ENCODE measurements around the gene HDAC4. TPM values are rescaled to one million over a fixed set of nuclear protein-coding genes. Genes with fewer than 3 reads are reported as not detected.

HDAC4 gene
- total and polyA plus RNA-seq, 2 experiments from 2014 or later: 8.1 to 41.8 TPM

DNA sequence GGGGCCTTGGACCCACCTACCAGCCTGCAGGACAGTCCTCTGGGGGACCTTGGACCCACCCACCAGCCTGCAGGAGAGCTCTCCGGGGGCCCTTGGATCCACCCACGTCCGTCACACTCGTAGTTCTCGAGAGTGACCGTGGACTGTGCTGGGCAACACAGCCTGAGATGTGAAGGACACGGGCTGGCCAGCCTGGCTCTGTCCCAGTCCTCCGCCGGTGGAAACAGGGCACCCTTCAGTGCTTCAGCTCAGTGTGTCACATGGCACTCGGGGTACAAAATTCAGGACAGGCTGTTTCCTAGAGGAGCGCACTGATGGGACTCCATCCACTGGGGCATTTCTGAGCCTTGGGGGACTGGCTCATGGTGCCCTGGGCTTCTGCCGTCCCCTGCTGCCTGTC is 341.0 kb downstream of the HDAC4 start:
- no peak for ATAC-seq
- no peak overlapping the region for H3K4me3 ChIP-seq
- Mint-ChIP-seq H3K4me3 (no peak overlapping the region), H3K27me3 (ENCODE audit: insufficient read depth, low read depth, poor library complexity) (peaks cover 10% of the 10 kb centered on the region), H3K9me3 (no peaks in the 10 kb centered on the region), H3K27ac (no peak overlapping the region), H3K4me1 (no peaks in the 10 kb centered on the region; the same call in 2 of the 3 replicates), H3K36me3 (ENCODE audit: low read depth) (peaks cover 7% of the 10 kb centered on the region; the same call in 2 of the 3 replicates)
- no peak overlapping the region for H2AFZ ChIP-seq
- no peak for DNase-seq (ENCODE audit: low spot score)
- H3K9me2 ChIP-seq (ENCODE audit: insufficient read depth): no peaks in the 10 kb centered on the region
- no peaks in the 10 kb centered on the region for H3F3A ChIP-seq (replicated peaks; ENCODE audit: low read depth)
- no peaks in the 10 kb centered on the region for H3K36me3 ChIP-seq (ENCODE audit: insufficient read depth)
- TF ChIP-seq, protein P1, sequence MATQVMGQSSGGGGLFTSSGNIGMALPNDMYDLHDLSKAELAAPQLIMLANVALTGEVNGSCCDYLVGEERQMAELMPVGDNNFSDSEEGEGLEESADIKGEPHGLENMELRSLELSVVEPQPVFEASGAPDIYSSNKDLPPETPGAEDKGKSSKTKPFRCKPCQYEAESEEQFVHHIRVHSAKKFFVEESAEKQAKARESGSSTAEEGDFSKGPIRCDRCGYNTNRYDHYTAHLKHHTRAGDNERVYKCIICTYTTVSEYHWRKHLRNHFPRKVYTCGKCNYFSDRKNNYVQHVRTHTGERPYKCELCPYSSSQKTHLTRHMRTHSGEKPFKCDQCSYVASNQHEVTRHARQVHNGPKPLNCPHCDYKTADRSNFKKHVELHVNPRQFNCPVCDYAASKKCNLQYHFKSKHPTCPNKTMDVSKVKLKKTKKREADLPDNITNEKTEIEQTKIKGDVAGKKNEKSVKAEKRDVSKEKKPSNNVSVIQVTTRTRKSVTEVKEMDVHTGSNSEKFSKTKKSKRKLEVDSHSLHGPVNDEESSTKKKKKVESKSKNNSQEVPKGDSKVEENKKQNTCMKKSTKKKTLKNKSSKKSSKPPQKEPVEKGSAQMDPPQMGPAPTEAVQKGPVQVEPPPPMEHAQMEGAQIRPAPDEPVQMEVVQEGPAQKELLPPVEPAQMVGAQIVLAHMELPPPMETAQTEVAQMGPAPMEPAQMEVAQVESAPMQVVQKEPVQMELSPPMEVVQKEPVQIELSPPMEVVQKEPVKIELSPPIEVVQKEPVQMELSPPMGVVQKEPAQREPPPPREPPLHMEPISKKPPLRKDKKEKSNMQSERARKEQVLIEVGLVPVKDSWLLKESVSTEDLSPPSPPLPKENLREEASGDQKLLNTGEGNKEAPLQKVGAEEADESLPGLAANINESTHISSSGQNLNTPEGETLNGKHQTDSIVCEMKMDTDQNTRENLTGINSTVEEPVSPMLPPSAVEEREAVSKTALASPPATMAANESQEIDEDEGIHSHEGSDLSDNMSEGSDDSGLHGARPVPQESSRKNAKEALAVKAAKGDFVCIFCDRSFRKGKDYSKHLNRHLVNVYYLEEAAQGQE (IDR thresholded peaks at IDR 0.05; ENCODE audit: unreplicated experiment): no peak
- TF ChIP-seq STAT1 (IDR thresholded peaks at IDR 0.05; ENCODE audit: unreplicated experiment) (no peak), ZNF114 (CRISPR knock-in tag; IDR thresholded peaks at IDR 0.05) (no peak), ZNF331 (CRISPR knock-in tag; IDR thresholded peaks at IDR 0.05; ENCODE audit: low read depth) (no peak)
- H3K79me2 ChIP-seq (replicated peaks; ENCODE audit: insufficient read depth): no peaks in the 10 kb centered on the region
- H3K27ac ChIP-seq (ENCODE audit: low read depth): no peak overlapping the region
- no peaks in the 10 kb centered on the region; the same call in 1 of the 2 replicates for H4K20me1 ChIP-seq (replicated peaks; ENCODE audit: insufficient read depth)
- H3K4me2 ChIP-seq: no peak overlapping the region
- H3K4me1 ChIP-seq (ENCODE audit: insufficient read depth): no peaks in the 10 kb centered on the region
- H3K27me3 ChIP-seq (ENCODE audit: insufficient read depth): no peaks in the 10 kb centered on the region

DNA sequence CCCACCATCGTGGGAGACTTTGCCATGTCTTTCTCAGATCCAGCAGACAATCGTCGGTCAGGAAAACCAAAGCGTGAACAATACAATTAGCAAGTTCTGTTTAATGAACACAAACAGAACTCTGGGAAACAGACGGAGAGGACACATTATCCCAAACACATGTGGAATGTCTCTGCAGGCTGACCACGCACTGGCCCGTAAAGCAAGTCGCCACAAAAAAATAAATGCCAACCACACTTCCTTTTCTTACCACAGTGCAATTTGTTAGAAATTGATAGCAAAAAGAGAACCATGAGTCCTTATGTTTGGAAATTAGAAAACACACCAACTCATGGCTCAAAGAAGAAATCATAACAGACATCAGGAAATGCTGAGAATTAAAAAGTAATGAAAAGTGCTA is 342.1 kb downstream of the HDAC4 start:
- no peaks in the 10 kb centered on the region for H3K9me3 Mint-ChIP-seq
- Histone ChIP-seq H3K4me1 (ENCODE audit: insufficient read depth) (no peaks in the 10 kb centered on the region), H3K4me2 (no peak overlapping the region), H3K27ac (ENCODE audit: low read depth) (no peak overlapping the region), H3K36me3 (ENCODE audit: insufficient read depth) (no peaks in the 10 kb centered on the region), H4K20me1 (replicated peaks; ENCODE audit: insufficient read depth) (no peaks in the 10 kb centered on the region; the same call in 1 of the 2 replicates), H3K79me2 (replicated peaks; ENCODE audit: insufficient read depth) (no peaks in the 10 kb centered on the region), H3K4me3 (no peak overlapping the region), H3K27me3 (ENCODE audit: insufficient read depth) (no peaks in the 10 kb centered on the region), H3K9me2 (ENCODE audit: insufficient read depth) (no peaks in the 10 kb centered on the region), H2AFZ (no peak overlapping the region), H3F3A (replicated peaks; ENCODE audit: low read depth) (no peaks in the 10 kb centered on the region)
- ATAC-seq (no peak), DNase-seq (ENCODE audit: low spot score) (no peak)
- peaks cover 10% of the 10 kb centered on the region; the same call in 2 of the 3 replicates for H3K36me3 Mint-ChIP-seq (ENCODE audit: low read depth)
- H3K4me1 Mint-ChIP-seq: no peaks in the 10 kb centered on the region; the same call in 2 of the 3 replicates
- H3K4me3 Mint-ChIP-seq: no peak overlapping the region
- H3K27ac Mint-ChIP-seq: no peak overlapping the region
- peaks cover 10% of the 10 kb centered on the region for H3K27me3 Mint-ChIP-seq (ENCODE audit: insufficient read depth, low read depth, poor library complexity)
- TF ChIP-seq ZNF114 (CRISPR knock-in tag; IDR thresholded peaks at IDR 0.05): no peak
- no peak for TF ChIP-seq POLR2AphosphoS5 (IDR thresholded peaks at IDR 0.05; ENCODE audit: low read depth)
- TF ChIP-seq, protein P2, sequence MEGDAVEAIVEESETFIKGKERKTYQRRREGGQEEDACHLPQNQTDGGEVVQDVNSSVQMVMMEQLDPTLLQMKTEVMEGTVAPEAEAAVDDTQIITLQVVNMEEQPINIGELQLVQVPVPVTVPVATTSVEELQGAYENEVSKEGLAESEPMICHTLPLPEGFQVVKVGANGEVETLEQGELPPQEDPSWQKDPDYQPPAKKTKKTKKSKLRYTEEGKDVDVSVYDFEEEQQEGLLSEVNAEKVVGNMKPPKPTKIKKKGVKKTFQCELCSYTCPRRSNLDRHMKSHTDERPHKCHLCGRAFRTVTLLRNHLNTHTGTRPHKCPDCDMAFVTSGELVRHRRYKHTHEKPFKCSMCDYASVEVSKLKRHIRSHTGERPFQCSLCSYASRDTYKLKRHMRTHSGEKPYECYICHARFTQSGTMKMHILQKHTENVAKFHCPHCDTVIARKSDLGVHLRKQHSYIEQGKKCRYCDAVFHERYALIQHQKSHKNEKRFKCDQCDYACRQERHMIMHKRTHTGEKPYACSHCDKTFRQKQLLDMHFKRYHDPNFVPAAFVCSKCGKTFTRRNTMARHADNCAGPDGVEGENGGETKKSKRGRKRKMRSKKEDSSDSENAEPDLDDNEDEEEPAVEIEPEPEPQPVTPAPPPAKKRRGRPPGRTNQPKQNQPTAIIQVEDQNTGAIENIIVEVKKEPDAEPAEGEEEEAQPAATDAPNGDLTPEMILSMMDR (conservative IDR thresholded peaks at IDR 0.05; ENCODE audit: low read depth in 2 of 2): no peak
- TF ChIP-seq, protein P1 (IDR thresholded peaks at IDR 0.05; ENCODE audit: unreplicated experiment): no peak
- TF ChIP-seq CREB1 (CRISPR knock-in tag; IDR thresholded peaks at IDR 0.05; ENCODE audit: low read depth): no peak
- no peak for TF ChIP-seq EZH2 (IDR thresholded peaks at IDR 0.05; ENCODE audit: low read depth, unreplicated experiment)

Data from GM23338 (cell line).